Esophagus muscularis mucosa (tissue), 4 donors: ENCODE measurements around the gene DNAL1. TPM values are rescaled to one million over a fixed set of nuclear protein-coding genes. Genes with fewer than 3 reads are reported as not detected.

Experiments used
- DNase-seq: peaks from one replicate; pipeline ENCODE4 v3.0.0-alpha.2; 2017; ENCODE audit errors: extremely low spot score
- H3K27ac ChIP-seq, 4 donors: fragments of 200-600 bp; sonication (generic); replicated peaks in 1 of 4; 1 replicate in 3 of 4; 2 replicates in 1 of 4; pipeline ENCODE4 v1.5.1; 2016 to 2019; ENCODE audit warnings: mild to moderate bottlenecking in 1 of 4
- H3K27me3 ChIP-seq, 4 donors: fragments of 200-600 bp; sonication (generic); one replicate each; pipeline versions ENCODE4 v1.5.1 to v1.6.0; 2016 to 2019
- H3K36me3 ChIP-seq, 4 donors: fragments of 200-600 bp; sonication (generic); one replicate each; pipeline ENCODE4 v1.5.1; 2016 to 2019
- H3K4me1 ChIP-seq, 4 donors: fragments of 200-600 bp; sonication (generic); one replicate each; pipeline ENCODE4 v1.5.1; 2016 to 2019
- H3K4me3 ChIP-seq, 4 donors: fragments of 200-600 bp; sonication (generic); 1 replicate in 2 of 4; 2 replicates in 2 of 4; pipeline ENCODE4 v1.5.1; 2016 to 2019; ENCODE audit warnings: mild to moderate bottlenecking in 4 of 4, moderate library complexity in 1 of 4
- H3K9me3 ChIP-seq, 4 donors: fragments of 200-600 bp; sonication (generic); 1 replicate in 3 of 4; 2 replicates in 1 of 4; pipeline ENCODE4 v1.5.1; 2016 to 2019
- EP300 ChIP-seq: sonication (generic); formaldehyde crosslinking; IDR thresholded peaks from one replicate; pipeline ENCODE4 v1.6.1; 2017; ENCODE audit warnings: antibody characterized with exemption
- POLR2A ChIP-seq: fragments of 450-650 bp; IDR thresholded peaks from one replicate; pipeline ENCODE4 v1.6.1; 2017; ENCODE audit warnings: antibody characterized with exemption, moderate library complexity, mild to moderate bottlenecking, low read depth
- POLR2AphosphoS5 ChIP-seq, 2 donors: sonication (generic); formaldehyde crosslinking; IDR thresholded peaks; one replicate each; pipeline ENCODE4 v1.6.1; 2017; ENCODE audit warnings: antibody characterized with exemption in 2 of 2
- WGBS: methylation state at CpG from one replicate; pipeline ENCODE4 v1.1.5; 2018; 5-methylcytosine and 5-hydroxymethylcytosine counted together
- intact Hi-C: fragments of 100-400 bp; cut with DNase I; formaldehyde crosslinking; loops from one replicate; pipeline ENCODE4 v1.15.1; 2023
- total RNA-seq, 4 donors: library from RNA; depleted of rRNA; stranded (reverse); fragments of >200 nt; gene quantifications; one replicate each; pipeline versions ENCODE4 v1.1.0 to v1.2.1, GENCODE V29; 2016
- TF ChIP-seq, protein P1 (sequence below), 3 experiments: fragments of 200-600 bp in 2 of 3; fragments of 450-650 bp in 1 of 3; sonication (generic) in 2 of 3; IDR thresholded peaks; one replicate each; pipeline ENCODE4 v1.5.1; 2017 to 2019; ENCODE audit warnings: antibody characterized with exemption in 3 of 3, mild to moderate bottlenecking in 2 of 3, moderate library complexity in 1 of 3

DNAL1 gene
- total RNA-seq, 4 donors from 2014 or later = 6.2 to 13.7 (median 10.4) TPM

DNA sequence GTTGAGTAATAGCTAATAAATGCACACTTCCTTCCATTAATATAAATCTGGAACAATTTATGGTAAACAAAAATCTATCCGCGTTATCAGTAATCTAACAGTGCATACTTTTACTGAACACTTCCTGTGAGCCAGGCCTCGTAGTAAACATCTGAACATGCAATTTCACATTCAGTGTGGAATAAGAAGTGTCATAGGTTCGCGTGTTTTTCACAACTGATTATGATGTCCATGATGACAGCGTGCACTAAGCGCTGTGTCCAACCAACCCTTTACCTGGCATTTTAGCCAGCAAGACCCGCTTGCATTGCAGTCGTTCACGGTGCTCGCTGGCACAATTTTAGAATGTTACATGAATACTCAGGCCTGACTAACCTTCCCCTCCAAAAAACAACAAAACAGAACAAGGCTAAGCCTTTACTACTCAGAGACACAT is 67.3 kb downstream of the DNAL1 start:
- Histone ChIP-seq H3K9me3 (no peaks in the 10 kb centered on the region), H3K4me1 (peaks cover 22 to 53% (median 48%) of the 10 kb centered on the region in 4 donors), H3K36me3 (peaks cover 0 to 16% (median 5%) of the 10 kb centered on the region in 4 donors), H3K4me3 (peak overlapping the region; percentile 70 to 97 (median 77)), H3K27ac (peak overlapping the region; percentile 88 to 98 (median 96)), H3K27me3 (no peaks in the 10 kb centered on the region)
- DNase-seq = no peak
- TF ChIP-seq, protein P1, sequence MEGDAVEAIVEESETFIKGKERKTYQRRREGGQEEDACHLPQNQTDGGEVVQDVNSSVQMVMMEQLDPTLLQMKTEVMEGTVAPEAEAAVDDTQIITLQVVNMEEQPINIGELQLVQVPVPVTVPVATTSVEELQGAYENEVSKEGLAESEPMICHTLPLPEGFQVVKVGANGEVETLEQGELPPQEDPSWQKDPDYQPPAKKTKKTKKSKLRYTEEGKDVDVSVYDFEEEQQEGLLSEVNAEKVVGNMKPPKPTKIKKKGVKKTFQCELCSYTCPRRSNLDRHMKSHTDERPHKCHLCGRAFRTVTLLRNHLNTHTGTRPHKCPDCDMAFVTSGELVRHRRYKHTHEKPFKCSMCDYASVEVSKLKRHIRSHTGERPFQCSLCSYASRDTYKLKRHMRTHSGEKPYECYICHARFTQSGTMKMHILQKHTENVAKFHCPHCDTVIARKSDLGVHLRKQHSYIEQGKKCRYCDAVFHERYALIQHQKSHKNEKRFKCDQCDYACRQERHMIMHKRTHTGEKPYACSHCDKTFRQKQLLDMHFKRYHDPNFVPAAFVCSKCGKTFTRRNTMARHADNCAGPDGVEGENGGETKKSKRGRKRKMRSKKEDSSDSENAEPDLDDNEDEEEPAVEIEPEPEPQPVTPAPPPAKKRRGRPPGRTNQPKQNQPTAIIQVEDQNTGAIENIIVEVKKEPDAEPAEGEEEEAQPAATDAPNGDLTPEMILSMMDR (IDR thresholded peaks at IDR 0.05) = no peak
- TF ChIP-seq POLR2AphosphoS5 (IDR thresholded peaks at IDR 0.05) = no peak
- TF ChIP-seq EP300 = no peak
- no peak for TF ChIP-seq POLR2A
- 11% methylated on average over 11 of the region's 11 CpGs for WGBS
- intact Hi-C loops = loop anchor here (10.0 kb wide), 1 partner anchor 207 kb away; no protein-coding TSS in a partner anchor

DNA sequence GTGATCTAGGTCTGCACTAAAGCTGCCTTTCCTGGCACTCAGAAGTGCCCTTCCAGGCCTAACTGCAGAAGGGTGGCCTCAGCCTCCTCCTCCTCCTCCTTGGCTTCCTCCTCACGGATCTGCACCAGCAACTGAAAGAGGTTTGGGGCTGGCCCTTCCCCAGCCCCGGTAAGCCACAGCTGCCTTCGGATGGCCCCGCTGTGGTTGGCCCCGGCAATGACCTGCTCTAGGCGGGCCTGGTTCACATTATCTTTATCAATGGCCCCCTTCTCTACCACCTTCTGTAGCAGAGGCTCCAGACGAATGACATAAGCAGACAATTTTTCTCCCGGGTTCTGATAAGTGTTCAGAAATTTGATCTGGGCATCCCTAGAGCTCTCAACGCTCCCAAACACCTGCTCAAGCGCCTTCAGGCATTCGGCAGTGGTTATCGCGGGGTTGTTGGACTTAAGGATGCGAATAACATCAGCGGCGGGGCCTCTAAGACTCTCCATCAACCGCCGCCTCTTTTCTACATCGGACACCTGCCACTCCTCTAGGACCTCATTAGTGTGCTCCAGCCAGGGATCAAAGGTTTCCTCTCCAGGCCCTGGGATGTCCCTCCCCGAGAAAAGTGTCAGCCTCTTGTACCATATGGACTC is 67.9 kb downstream of the DNAL1 start:
- 15% methylated on average over 15 of the region's 20 CpGs for WGBS
- Histone ChIP-seq H3K27me3 (no peaks in the 10 kb centered on the region), H3K27ac (peak overlapping the region; percentile 88 to 98 (median 96)), H3K36me3 (peaks cover 0 to 21% (median 7%) of the 10 kb centered on the region in 4 donors), H3K4me1 (peaks cover 28 to 58% (median 54%) of the 10 kb centered on the region in 4 donors), H3K4me3 (peak overlapping the region; percentile 70 to 97 (median 77)), H3K9me3 (no peaks in the 10 kb centered on the region)
- DNase-seq = no peak
- TF ChIP-seq POLR2AphosphoS5 (IDR thresholded peaks at IDR 0.05) (no peak), POLR2A (no peak)
- intact Hi-C loops = loop anchor here (10.0 kb wide), 1 partner anchor 208 kb away; no protein-coding TSS in a partner anchor

DNA sequence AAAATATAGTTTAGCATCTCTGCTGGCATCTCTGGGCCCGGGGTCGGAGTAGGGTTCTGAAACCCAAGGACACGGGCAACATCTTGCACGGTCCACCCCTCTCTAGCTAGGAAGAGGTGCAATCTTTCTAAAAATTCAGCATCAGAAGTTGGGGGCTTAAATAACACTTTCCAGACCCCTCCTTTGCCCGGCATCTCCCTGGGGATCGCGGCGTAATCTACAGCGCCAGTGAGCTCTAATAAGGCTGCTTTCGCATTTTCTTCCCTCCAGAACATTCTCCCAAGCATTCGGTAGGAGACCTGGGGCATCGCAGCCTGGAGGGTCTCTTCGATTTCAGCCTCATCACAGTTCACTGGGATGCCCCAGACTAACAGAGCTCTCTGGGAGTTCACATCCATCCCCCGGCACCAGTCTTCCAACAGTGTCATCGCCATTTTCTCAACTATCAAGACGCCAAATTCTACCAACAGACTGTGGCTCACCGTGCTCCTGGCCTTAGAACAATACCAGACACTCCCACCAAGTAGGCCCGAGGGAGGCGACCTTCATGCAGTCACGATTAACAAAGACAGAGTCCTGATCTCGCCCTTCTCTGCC is 68.5 kb downstream of the DNAL1 start:
- intact Hi-C loops = loop anchor here (10.0 kb wide), 1 partner anchor 209 kb away; no protein-coding TSS in a partner anchor
- DNase-seq = no peak
- 4% methylated on average over 10 of the region's 21 CpGs for WGBS
- peaks cover 2 to 27% (median 13%) of the 10 kb centered on the region in 4 donors for H3K36me3 ChIP-seq
- no peaks in the 10 kb centered on the region for H3K9me3 ChIP-seq
- no peaks in the 10 kb centered on the region for H3K27me3 ChIP-seq
- H3K4me1 ChIP-seq = peaks cover 34 to 65% (median 60%) of the 10 kb centered on the region in 4 donors
- peak overlapping the region; percentile 70 to 97 (median 77) for H3K4me3 ChIP-seq
- peak overlapping the region; percentile 88 to 98 (median 96) for H3K27ac ChIP-seq
- TF ChIP-seq, protein P1 (IDR thresholded peaks at IDR 0.05) = no peak
- TF ChIP-seq POLR2A (no peak), EP300 (no peak), POLR2AphosphoS5 (IDR thresholded peaks at IDR 0.05) (no peak)

DNA sequence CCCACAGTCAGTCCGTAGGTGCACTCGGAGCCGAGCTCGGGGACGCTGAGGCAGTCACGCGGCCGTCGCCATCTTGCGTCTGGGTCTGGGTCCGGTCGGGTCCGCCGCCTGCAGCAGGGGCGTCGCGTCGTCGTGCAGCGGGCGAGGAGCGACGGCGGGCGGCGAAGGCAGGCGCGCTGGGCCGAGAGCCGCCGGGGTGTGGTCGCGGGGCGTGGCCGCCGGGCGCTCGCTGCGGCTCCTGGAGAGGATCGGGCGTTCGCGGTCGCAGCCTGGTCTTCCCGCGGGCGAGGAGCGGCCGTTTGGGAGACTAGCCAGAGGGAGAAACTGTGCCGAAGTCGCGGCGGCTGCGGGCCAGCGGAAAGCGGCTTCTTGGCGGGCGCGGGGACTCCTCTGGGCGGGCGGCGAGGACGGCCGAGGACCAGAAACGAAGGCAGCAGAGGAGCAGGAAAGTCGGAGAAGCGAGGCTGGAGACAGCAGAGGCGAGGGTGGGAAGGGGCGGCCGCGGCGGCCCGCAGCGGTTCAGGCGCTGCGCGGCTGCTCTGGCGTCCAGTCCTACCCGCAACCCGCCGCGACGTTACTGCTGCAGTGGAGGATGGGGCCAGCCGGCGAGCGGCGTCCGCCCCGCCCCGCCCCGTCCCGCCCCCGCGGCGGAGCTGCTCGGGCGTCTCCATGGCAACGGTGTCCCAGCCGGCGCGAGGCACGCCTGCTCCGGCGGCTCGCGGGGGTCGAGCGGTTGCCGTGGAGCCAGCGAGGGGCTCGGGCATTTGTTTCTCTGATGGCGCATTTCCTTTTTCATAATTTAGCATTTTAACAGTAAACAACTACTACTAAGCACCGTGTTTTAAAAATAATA is 69.2 kb downstream of the DNAL1 start, which contains the start of gene PNMA1:
Gene PNMA1, minus strand, starts transcription at position 582 of the 853 bp plus-strand sequence. CDS start 745 bp downstream, outside the sequence.
- H3K4me1 ChIP-seq = peaks cover 35 to 72% (median 67%) of the 10 kb centered on the region in 4 donors
- 0% methylated on average over 37 of the region's 113 CpGs for WGBS
- intact Hi-C loops = loop anchor here (10.0 kb wide), 1 partner anchor 209 kb away; no protein-coding TSS in a partner anchor
- peak within 1 kb of the TSS; percentile 70 to 97 (median 77) for H3K4me3 ChIP-seq
- no peaks in the 10 kb centered on the region for H3K9me3 ChIP-seq
- TF ChIP-seq POLR2A = peak; percentile 67
- TF ChIP-seq POLR2AphosphoS5 (IDR thresholded peaks at IDR 0.05) = peak; percentile 86 to 92
- no peak for TF ChIP-seq EP300
- TF ChIP-seq, protein P1 (IDR thresholded peaks at IDR 0.05) = no peak
- no peak for DNase-seq
- H3K27me3 ChIP-seq = no peaks in the 10 kb centered on the region
- peaks cover 7 to 34% (median 20%) of the 10 kb centered on the region in 4 donors for H3K36me3 ChIP-seq
- peak within 1 kb of the TSS; percentile 88 to 98 (median 96) for H3K27ac ChIP-seq
